DMS79 (cell line): Measurements from ENCODE around the gene HDAC11.

Source experiments
- DNase-seq: peaks from one replicate; lab custom pipeline; 2025; lab: John Stamatoyannopoulos, UW

HDAC11 gene

GRCh38 chr3:13543253-13543652 is 63.1 kb downstream of the HDAC11 start:
- DNase-seq: no peak

GRCh38 chr3:13544293-13544831 is 64.3 kb downstream of the HDAC11 start:
- DNase-seq: no peak

GRCh38 chr3:13544951-13545651 is 65.0 kb downstream of the HDAC11 start:
- DNase-seq: no peak

GRCh38 chr3:13545952-13546454 is 65.9 kb downstream of the HDAC11 start:
- no peak for DNase-seq

GRCh38 chr3:13546667-13547171 is 66.6 kb downstream of the HDAC11 start:
- no peak for DNase-seq

GRCh38 chr3:13547591-13548371 is 67.7 kb downstream of the HDAC11 start:
- DNase-seq: no peak

GRCh38 chr3:13548696-13549622 is 68.9 kb downstream of the HDAC11 start, which contains the start of gene FBLN2:
TSS of gene FBLN2 (plus strand) at chr3:13549125. CDS start at chr3:13570356, 21,231 bp downstream.
- DNase-seq: no peak

GRCh38 chr3:13549623-13550422 is 69.7 kb downstream of the HDAC11 start:
- no peak for DNase-seq

GRCh38 chr3:13550423-13550690 is 70.3 kb downstream of the HDAC11 start:
- no peak for DNase-seq

- DNase-seq: no peak
These were observed 70.8 kb downstream of the HDAC11 start for GRCh38 chr3:13550791-13551360.

- DNase-seq: no peak
These were observed 72.9 kb downstream of the HDAC11 start for GRCh38 chr3:13552857-13553652.

- no peak for DNase-seq
These were observed 73.6 kb downstream of the HDAC11 start for GRCh38 chr3:13553686-13554085.

- DNase-seq: no peak
These were observed 75.6 kb downstream of the HDAC11 start for GRCh38 chr3:13555753-13556152.
